HuH-7 (cell line): Measurements from ENCODE around the gene HS3ST1.

Experiments used
- DNase-seq: peaks from one replicate; pipeline ENCODE4 v3.0.0; 2011; ENCODE audit warnings: low spot score

Gene HS3ST1

GRCh38 chr4:11431111-11431510, 2.4 kb upstream of the HS3ST1 start:
- no peak for DNase-seq

GRCh38 chr4:11430536-11430935, 1.8 kb upstream of the HS3ST1 start:
- no peak for DNase-seq

- DNase-seq: no peak
Measured at GRCh38 chr4:11429699-11430045, 978 bp upstream of the HS3ST1 start.

GRCh38 chr4:11428899-11429698, 405 bp upstream of the HS3ST1 start:
- DNase-seq: peak; percentile 75

GRCh38 chr4:11427121-11427996, 1.3 kb downstream of the HS3ST1 start:
- DNase-seq: no peak

- no peak for DNase-seq
Measured at GRCh38 chr4:11426731-11427120, 2.0 kb downstream of the HS3ST1 start.

- DNase-seq: no peak
Measured at GRCh38 chr4:11426003-11426402, 2.7 kb downstream of the HS3ST1 start.

GRCh38 chr4:11424856-11425255, 3.8 kb downstream of the HS3ST1 start:
- no peak for DNase-seq

- peak; percentile 75 for DNase-seq
Measured at GRCh38 chr4:11424000-11424399, 4.7 kb downstream of the HS3ST1 start.

GRCh38 chr4:11423465-11423864, 5.2 kb downstream of the HS3ST1 start:
- no peak for DNase-seq

- no peak for DNase-seq
Measured at GRCh38 chr4:11421116-11421515, 7.6 kb downstream of the HS3ST1 start.

GRCh38 chr4:11420327-11420726, 8.4 kb downstream of the HS3ST1 start:
- no peak for DNase-seq

- no peak for DNase-seq
Measured at GRCh38 chr4:11418610-11419009, 10.1 kb downstream of the HS3ST1 start.

- no peak for DNase-seq
Measured at GRCh38 chr4:11416767-11417113, 12.0 kb downstream of the HS3ST1 start.

- no peak for DNase-seq
Measured at GRCh38 chr4:11416071-11416766, 12.5 kb downstream of the HS3ST1 start.

- DNase-seq: no peak
Measured at GRCh38 chr4:11415409-11416070, 13.2 kb downstream of the HS3ST1 start.

- no peak for DNase-seq
Measured at GRCh38 chr4:11412211-11412610, 16.5 kb downstream of the HS3ST1 start.

GRCh38 chr4:11409632-11410031, 19.1 kb downstream of the HS3ST1 start:
- no peak for DNase-seq

- no peak for DNase-seq
Measured at GRCh38 chr4:11408233-11408967, 20.3 kb downstream of the HS3ST1 start.

GRCh38 chr4:11407551-11407950, 21.1 kb downstream of the HS3ST1 start:
- DNase-seq: no peak

GRCh38 chr4:11404431-11404830, 24.3 kb downstream of the HS3ST1 start:
- no peak for DNase-seq

GRCh38 chr4:11402192-11402591, 26.5 kb downstream of the HS3ST1 start:
- DNase-seq: no peak
